Cortex of kidney (tissue), 1 donor: ENCODE data around the gene CYP2U1.
"Not testable (repeated sequence)": the region's sequence is repeated elsewhere in the genome, so short reads cannot be mapped to it uniquely, and the experiment has no call there.

Experiments used
- DNase-seq: peaks from one replicate; lab custom pipeline; 2025; lab: John Stamatoyannopoulos, UW

CYP2U1 gene

GRCh38 chr4:107922486-107923473 lies 8.6 kb upstream of the CYP2U1 start:
- DNase-seq: no peak

- not testable (repeated sequence) for DNase-seq
These were observed 5.6 kb upstream of the CYP2U1 start for GRCh38 chr4:107925713-107926112.

- DNase-seq: not testable (repeated sequence)
These were observed 4.5 kb upstream of the CYP2U1 start for GRCh38 chr4:107926875-107927274.

- no peak for DNase-seq
These were observed 499 bp downstream of the CYP2U1 start for GRCh38 chr4:107931775-107932321.

GRCh38 chr4:107935246-107935645 lies 3.9 kb downstream of the CYP2U1 start:
- no peak for DNase-seq

GRCh38 chr4:107937040-107937439 lies 5.7 kb downstream of the CYP2U1 start:
- no peak for DNase-seq

- no peak for DNase-seq
These were observed 8.0 kb downstream of the CYP2U1 start for GRCh38 chr4:107939307-107939706.

- no peak for DNase-seq
These were observed 14.5 kb downstream of the CYP2U1 start for GRCh38 chr4:107945809-107946208.

GRCh38 chr4:107950746-107951540 lies 19.6 kb downstream of the CYP2U1 start:
- DNase-seq: no peak

GRCh38 chr4:107951551-107951950 lies 20.2 kb downstream of the CYP2U1 start:
- no peak for DNase-seq

- no peak for DNase-seq
These were observed 24.7 kb downstream of the CYP2U1 start for GRCh38 chr4:107956011-107956410.

GRCh38 chr4:107966903-107967302 lies 35.6 kb downstream of the CYP2U1 start:
- DNase-seq: no peak

- not testable (repeated sequence) for DNase-seq
These were observed 36.2 kb downstream of the CYP2U1 start for GRCh38 chr4:107967519-107967918.

- DNase-seq: not testable (repeated sequence)
These were observed 36.6 kb downstream of the CYP2U1 start for GRCh38 chr4:107967921-107968320.

- no peak for DNase-seq
These were observed 38.9 kb downstream of the CYP2U1 start for GRCh38 chr4:107970063-107970798.

- DNase-seq: no peak
These were observed 41.3 kb downstream of the CYP2U1 start for GRCh38 chr4:107972605-107973004.

- DNase-seq: no peak
These were observed 43.2 kb downstream of the CYP2U1 start for GRCh38 chr4:107974523-107974922.

- no peak for DNase-seq
These were observed 46.1 kb downstream of the CYP2U1 start for GRCh38 chr4:107977482-107977881.

- DNase-seq: no peak
These were observed 46.8 kb downstream of the CYP2U1 start for GRCh38 chr4:107977966-107978705.

- no peak for DNase-seq
These were observed 47.5 kb downstream of the CYP2U1 start for GRCh38 chr4:107978716-107979451.
